ENCODE data around the gene MRPS2.
"Not testable (repeated sequence)": the region's sequence is repeated elsewhere in the genome, so short reads cannot be mapped to it uniquely, and the experiment has no call there.

The MRPS2 gene

DNA sequence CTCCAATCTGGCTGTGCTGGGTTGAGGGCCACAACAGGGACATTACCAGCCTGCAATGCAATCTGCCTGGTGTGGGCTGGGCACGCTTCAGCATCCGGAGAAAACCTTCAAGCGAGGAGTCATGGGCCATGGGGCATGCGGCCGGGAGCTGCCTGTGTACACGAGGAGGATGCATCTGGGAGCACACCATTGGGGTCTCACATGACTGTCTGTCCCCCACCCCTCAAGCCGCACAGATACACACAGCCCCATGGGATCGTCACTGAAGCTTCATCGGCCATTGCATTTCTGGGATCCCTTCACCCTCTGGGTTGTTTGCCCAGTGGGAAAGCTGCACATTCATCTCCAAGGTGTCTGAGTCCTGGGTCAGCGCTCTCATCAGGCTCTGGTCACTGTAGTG, 30.6 kb downstream of the MRPS2 start:
- no peak for DNase-seq (ENCODE audit: low read depth in 2 of 2)

DNA sequence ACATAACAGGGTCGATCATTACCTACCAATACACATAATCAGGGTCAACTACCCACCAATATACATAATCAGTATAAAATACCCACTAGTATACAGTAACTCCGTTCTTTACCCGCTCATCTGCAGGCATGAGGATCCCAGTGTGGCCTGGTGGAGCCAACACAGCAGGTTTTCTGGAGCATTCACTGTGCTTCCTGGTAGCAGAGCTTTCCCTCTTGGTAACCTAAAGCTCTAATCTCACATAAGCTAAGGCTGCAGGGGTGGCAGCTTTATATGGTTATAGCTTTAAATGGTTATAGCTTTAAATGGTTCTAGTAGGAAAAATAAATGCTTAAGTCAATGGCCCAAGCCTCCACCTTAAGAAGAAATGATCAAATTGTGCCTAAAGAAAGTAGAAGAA, 32.6 kb downstream of the MRPS2 start:
- DNase-seq (ENCODE audit: low read depth in 2 of 2) = no peak

DNA sequence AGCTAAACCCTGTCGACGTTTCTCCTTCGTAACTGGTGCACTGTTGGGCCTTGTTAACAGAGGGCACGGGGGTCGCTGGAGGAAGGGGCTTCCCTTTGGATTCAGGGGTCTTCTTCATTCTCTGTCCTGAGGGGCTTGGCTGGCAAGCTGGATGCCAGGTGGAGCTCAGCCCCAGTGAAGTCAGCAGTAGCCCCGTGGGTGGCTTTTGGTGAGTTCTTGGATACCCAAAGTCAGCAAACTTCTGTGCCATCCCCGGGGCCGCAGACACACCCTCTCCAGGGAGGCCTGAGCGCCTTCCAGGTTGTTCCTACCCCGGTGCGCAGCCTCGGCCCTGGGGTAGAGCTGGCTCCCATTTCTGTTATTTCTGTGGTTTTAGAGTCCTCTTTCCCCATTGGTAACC, 33.2 kb downstream of the MRPS2 start:
- no peak for DNase-seq (ENCODE audit: low read depth in 2 of 2)

DNA sequence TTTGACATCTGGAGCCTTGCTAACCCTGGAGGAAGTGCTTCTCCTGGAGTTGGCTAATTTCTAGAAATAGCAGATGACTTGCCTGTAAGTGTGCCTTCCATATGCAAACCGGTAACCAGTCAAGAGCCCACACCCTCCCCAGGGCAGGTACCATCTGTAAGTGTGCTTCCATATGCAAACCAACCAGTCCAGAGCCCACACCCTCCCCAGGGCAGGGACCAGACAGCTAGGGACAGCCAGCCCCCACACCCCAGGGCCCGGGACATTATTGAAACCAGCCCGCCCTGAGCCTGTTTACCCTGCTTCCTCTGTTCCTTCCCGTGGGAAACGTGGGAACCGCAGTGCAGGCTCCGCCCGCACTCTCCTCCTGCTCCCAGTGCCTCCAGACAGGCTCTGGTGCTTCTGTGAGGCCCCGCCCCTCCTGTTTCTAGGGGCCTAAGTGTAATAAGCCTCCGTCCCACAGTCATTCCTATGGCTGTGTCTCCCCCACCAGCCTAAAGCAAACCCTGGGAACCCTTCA, 33.8 kb downstream of the MRPS2 start:
- not testable (repeated sequence) for DNase-seq (ENCODE audit: low read depth in 2 of 2)

DNA sequence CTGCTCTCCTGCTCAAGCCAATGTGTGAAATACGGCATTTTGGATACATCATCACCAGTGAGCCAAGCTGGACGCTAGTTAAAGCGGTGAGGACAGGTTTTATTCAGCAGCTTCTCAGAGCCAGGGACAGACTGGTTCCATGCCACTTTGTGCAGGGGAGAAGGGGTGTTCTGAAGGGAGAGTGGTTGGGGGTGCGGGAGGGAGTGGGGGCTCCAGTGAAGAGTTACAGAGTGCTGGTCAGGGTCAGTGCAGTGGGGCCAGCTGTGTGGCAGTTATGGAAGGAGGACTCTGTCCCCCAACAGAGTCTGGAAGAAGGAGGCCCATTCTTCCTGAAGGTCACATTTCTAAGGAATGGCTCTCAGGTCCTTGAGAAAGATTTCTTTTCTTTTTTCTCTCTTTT, 34.3 kb downstream of the MRPS2 start:
- not testable (repeated sequence) for DNase-seq (ENCODE audit: low read depth in 2 of 2)

DNA sequence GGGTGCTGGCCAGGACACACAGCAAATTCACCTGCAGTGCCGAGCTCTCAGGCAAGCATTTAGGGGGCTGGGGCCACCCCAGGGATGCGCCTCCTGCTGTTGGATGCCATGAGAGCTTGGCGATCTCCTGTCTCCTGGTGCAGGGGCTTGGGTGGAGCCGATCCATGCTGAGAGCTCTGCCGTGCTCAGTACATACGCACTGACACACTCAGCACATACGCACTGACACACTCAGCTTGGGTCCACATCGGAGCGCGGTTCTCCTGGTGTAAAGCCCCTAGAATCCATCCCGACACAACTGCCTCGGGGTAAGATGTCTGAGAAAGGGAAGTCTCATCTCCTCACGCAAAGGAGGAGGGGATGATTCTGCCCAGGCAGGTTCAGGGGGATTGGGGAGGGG, 35.1 kb downstream of the MRPS2 start:
- not testable (repeated sequence) for DNase-seq (ENCODE audit: low read depth in 2 of 2)

DNA sequence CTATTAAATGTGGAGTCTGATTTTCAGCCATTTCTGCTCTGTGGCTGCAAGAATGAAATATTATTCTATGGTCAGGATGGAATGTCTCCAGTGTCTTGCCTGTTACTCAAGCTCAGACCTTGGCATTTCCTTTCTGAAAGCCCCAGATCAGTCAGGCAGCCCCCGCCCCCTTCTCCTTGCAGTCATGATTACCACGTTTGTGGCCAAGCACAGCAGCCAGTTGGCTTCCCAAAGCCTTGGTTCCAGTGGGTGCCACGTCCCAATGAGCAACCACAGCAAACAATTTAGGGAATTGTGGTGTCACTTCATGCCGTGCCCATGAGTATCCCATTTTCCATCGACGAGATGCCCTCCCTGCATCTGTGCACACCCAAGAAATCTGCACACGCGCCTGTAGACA, 35.7 kb downstream of the MRPS2 start:
- DNase-seq (ENCODE audit: low read depth in 2 of 2) = no peak

DNA sequence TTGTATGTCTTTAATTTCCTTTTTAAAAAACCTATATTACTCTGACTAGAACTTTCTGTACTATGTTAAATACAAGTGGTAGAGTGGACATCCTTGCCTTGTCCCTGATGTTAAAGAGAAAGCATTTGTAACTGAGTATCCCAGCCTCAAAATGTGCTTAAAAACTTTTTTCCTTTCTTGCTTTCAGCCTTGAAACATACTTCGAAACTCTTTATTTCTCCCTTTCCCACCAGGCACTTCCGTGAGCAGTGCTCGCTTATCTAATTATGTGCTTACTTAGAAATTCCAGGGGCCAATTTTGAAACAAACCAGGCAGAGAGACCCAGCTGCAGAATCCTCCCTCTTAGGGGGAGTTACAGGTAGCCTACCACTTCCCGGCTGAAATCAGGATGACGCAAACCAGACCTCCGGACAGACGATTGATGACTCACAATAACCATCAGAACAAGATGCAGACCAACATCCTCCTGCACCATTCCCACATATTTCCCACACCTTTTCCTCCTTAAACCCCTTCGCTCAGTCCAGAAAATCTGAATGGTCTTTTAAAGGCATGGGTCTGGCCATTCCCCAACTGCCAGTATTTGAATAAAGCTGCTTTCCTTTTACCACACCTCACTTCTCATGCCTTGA, 42.9 kb downstream of the MRPS2 start:
- DNase-seq (ENCODE audit: low read depth in 2 of 2) = not testable (repeated sequence)

DNA sequence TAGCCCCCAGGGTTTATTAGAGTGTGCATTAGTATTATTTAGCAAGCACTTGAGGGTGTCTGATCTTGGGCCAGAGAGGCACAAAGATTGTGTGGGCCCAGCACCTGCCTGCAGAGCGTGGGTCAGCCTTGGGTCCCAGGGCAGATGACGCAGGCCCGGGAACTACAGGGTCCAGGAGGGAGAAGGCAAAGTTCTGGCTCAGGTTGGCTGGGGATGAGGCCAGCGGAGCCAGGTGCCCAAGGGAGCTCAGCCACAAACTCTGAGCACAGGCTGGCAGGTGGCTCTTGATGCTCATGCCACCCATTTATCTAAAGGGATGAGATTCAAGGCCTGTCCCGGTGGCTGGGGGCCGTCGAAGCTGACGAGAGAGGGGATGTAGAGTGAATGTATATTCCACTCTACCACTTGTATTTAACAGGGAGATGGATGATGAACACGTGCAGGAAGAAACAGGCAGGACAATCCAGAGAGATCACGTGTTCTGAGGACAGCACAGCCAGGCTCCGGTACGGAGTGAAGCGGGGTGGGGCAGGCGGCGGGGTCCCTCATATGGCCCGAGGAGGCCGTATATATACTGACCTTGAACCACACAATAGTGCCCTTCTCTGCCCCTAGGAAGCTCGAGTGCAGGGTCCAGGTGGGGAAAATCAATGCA, 44.6 kb downstream of the MRPS2 start:
- no peak for DNase-seq (ENCODE audit: low read depth in 2 of 2)

DNA sequence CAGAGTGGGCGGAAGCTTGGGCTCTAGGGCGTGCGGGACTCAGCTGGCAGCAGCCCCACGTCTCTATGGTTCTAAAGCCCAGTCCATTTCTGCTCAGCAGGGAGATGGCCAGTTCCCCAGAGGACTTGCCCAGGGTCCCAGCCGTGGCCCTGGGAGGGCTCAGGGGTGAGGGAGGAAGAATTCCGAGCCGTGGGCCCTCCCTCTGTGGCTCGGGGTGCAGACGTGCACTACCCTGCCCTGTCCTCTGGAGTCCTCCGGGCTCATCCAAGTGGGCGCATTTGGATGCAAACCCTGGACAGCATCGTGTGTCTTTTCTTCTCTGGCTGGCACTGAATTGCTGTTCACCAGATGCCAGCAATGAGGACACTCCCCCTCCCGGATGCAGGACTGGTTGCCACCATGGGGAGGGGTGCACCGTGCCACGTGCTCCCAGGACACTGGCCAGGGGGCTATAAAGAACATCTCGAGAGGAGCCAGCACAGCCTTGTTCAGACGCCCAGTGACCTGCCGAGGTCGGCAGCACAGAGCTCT, 45.2 kb downstream of the MRPS2 start, which contains the start of gene OBP2A:
OBP2A (plus strand) TSS at position 481 of the 531 bp plus-strand sequence. CDS start 55 bp downstream, outside the sequence.
- DNase-seq (ENCODE audit: low read depth in 2 of 2) = not testable (repeated sequence)

DNA sequence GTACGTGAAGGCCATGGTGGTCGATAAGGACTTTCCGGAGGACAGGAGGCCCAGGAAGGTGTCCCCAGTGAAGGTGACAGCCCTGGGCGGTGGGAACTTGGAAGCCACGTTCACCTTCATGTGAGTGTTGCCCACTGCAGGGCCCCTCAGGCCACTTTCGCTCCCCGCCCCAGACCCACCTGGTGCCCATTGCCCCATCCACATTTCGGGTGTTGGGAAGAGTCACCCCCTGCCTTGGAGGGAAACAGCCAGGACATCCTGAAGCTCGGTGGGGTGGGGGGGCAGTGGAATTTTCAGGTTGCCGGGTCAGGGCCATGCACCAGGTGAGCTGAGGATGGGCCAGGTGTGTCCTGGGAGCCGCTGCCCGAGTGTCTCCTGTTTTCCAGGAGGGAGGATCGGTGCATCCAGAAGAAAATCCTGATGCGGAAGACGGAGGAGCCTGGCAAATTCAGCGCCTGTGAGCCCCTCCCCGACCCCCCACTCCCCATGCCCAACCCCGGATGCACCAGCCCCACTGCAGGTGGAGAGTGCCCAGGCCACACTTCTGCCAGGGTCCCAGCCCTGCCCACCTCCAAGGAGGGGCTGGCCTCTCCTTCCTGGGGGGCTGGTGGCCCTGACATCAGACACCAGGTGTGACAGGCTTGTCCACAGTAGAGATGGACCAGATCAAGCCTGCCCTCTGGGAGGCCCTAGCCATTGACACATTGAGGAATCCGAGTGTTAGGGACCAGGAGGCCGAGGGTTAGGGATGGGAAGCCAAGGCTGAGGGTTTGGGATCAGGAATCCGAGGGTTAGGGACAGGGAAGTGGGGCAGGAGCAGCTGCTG, 46.5 kb downstream of the MRPS2 start:
- DNase-seq (ENCODE audit: low read depth in 2 of 2) = not testable (repeated sequence)

DNA sequence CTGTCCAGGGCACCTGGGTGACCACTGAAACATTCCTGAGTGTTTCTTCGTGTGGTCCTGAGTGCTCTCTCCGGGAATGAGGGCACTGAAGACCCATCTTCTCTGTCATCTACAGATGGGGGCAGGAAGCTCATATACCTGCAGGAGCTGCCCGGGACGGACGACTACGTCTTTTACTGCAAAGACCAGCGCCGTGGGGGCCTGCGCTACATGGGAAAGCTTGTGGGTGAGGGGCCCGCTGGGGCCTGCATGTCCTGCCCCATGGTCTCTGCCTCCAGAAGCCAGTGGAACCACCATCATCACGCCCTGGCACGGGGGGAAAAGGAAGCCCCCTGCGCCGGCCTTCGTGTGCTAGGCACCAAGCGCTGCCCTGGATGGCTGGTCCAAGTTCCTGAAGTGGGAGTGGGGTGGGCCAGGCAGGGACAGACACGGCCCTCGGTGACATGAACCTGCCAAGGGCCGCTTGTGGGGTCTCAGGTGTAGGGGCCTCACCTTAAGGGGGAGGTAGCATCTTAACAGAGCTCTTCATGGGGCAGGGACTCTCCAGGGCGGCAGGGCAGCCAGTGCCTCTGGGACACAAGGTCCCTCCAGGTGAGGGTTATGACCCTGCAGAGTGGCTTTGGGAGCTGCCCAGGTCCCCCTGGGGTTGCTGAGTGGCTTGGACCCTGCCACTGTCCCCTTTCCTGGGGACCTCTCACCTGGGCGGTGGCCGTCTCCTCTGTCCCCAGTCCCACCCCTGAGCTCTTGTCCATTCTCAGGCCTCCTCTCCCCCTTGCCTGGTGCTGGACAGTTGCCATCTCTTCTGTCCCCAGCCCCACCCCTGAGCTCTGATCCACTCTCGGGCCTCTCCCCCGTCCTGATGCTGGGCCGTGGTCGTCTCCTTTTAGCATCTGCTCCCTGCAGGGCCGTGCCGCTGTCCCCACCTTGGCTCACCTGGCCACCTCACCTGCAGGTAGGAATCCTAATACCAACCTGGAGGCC, 47.6 kb downstream of the MRPS2 start:
- DNase-seq (ENCODE audit: low read depth in 2 of 2) = no peak

DNA sequence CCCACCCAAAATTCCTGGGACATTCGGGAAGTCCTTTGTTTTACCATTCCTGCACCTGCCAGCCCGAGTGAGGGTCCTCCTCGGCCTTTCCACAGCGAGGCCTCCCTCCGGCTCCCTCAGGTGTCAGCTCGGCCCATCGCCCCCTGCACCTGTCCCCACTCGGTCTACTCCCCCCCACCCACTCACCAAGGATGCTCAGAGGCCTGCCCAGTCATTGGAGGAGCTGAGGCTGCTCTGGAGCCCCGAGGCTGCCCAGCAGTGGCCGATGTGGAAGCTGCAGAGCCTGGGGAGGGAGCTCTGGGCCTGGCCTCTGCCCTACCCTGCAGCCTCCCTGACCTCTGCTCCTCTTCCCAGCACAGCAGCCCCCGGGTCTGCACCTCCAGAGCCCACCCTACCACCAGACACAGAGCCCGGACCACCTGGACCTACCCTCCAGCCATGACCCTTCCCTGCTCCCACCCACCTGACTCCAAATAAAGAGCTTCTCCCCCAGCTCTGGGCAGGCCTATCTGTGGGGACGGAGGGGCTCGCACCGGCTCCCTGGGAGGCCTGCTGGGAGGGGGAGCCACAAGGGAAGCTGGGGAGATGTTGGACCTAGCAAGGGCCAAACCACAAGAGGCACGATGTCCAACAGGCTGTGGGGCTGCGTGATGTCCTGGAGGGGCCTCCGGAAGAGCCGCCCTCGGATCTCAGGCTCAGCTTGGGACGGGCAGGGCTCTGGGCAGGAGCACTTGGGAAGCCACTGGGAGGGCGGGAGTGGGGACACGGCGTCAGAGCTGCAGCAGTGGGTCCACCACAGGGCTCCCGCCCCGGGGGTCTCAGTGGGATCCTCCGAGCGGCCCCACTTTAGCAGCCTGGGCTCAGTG, 49.2 kb downstream of the MRPS2 start:
- not testable (repeated sequence) for DNase-seq (ENCODE audit: low read depth in 2 of 2)

DNA sequence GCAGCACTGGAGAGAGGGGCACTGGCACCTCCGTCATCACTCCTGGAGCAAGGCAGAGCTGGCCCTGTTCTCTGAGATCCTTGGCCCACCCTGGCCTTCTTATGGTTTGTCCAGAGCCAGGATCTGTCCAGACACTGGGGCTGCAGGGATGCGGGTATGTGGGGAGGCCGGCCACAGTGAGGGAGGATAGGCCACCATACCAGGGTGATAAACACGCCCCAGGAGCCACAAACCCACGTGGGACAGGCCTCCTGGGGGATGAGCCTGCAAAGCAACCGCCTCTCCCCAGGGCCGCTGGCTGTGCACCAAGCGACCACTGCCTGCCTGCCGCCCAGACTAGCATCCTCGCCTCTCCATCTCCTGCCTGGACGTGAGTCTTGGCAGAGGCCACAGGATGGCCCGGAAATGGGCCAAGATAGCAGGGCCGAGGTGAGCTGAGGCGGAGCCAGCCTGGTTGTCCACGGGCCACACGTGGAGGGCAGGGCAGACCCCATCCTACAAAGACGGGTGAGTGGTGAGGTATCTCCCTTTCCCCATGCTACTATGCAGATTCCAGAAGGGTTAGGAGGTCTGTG, 49.9 kb downstream of the MRPS2 start:
- no peak for DNase-seq (ENCODE audit: low read depth in 2 of 2)

DNA sequence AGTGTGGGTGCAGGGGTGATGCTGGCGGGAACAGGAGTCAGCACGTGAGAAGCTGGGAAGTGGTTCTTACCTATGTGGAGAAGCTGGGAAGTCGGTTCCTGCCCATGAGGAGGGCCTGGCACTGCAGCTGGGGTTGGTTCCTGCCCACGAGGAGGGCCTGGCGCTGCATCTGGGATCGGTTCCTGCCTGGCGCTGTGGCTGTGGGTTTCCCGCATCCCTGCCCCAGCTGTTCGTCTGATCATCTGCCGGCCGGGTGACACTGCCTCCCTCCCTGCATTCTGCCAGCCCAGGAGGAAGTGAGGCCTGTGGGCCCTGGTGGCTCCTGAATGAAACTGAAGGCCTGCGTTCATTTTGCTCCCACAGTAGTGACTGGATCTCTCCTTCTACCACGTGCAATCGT, 50.5 kb downstream of the MRPS2 start:
- no peak for DNase-seq (ENCODE audit: low read depth in 2 of 2)

DNA sequence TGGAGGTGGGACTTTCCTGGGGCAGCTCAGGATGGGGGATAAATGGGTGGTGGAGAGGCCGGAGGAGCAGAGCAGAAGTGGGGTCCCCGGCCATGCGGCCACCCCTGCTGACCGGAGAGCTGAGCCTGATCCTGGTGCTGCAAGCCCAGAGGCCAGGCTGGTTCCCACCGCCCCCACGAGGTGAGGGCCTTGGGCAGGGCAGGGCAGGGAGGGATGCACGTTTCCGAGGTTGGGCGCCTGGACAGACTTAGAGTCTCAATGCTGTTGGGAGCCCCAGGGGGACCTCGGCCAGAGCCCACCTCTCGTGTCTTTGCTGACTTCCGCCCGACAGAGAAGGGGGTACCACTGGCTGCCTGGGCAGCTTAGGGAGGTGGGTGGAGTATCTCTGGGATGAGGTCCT, 51.0 kb downstream of the MRPS2 start:
- DNase-seq (ENCODE audit: low read depth in 2 of 2) = no peak

DNA sequence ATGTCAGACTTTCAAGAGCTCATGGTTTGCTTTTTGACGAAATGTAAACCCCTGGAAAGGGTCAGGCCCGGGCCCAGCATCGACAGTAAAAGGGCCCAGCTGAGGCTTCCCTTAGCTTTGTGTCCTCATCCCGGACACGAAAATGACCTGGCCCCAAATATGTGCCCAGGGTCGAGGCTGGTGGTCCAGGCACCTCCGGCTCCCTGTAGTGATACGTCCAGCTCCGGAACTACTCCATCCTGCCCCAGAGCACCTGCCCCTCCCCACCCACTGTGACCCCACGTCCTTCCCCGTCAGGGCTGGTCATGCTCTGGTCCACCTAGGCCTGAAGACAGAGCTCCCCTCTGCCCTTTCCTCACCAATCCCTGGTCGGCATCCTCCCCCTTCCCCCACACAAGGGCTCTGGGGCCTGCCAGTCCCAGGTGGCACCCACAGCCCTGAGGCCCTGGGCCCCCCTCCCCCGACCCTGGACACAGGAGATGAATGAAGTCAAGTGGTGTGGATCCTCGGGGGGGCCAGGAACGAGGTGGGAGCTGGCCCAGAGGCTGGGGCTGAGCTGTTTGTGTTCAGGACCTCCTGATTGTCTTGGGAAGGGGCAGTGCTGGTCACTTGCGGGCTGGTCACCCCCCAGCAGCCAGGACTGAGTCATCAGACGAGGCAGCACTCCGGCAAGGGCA, 51.7 kb downstream of the MRPS2 start:
- no peak for DNase-seq (ENCODE audit: low read depth in 2 of 2)

DNA sequence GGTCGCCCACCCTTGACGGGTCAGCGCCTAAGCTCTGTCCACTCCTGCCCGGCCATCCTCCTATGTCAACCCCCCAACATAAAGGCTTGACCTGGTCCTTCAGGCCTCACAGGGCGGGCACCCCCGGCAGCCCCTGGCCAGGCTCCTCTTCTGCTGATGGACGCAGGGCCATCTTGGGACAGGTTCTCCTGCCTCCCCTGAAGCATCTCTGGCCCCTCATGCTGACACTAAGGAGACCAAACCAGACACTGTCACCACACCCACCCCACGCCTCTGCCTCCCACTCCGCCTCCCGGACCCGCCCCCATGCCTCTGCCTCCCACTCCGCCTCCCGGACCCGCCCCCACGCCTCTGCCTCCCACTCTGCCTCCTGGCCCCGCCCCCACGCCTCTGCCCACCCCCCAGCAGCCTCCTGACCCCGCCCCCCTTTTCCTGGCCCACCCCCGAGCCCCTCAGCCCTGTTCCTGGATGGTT, 52.3 kb downstream of the MRPS2 start:
- DNase-seq (ENCODE audit: low read depth in 2 of 2) = no peak

Data from activated CD4-positive, alpha-beta T cell treated with anti-CD3 and anti-CD28 coated beads for 24 hours (primary cell).